ENCODE results near the gene NELFA. TPM values are rescaled to one million over a fixed set of nuclear protein-coding genes. Genes with fewer than 3 reads are reported as not detected.

Gene NELFA
- total and polyA plus RNA-seq, 2 of the 13 experiments (the other 11 are each of a cell fraction or from before 2014, with no cell fraction given), result 13.3 to 18.5 TPM

DNA sequence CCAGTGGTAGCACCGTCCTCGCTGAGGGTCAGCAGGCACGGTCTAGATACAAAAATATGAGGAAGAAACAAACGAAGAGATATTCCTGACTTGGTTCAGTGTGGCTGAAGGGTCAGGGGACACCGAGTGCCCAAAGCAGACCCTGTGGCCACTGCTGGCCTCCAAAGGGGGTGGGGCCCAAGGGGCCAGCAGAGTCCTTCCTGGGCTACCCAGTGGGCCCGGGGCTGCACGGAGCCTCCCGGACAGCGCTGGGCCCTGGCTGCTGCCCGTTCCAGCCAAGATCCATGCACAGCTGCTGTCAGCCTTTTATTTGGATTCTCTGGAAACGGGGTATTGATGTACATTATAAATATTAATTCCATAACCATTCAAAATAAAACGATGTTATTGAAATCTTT, 20.4 kb downstream of the NELFA start (continued):
- TF ChIP-seq, protein P1, sequence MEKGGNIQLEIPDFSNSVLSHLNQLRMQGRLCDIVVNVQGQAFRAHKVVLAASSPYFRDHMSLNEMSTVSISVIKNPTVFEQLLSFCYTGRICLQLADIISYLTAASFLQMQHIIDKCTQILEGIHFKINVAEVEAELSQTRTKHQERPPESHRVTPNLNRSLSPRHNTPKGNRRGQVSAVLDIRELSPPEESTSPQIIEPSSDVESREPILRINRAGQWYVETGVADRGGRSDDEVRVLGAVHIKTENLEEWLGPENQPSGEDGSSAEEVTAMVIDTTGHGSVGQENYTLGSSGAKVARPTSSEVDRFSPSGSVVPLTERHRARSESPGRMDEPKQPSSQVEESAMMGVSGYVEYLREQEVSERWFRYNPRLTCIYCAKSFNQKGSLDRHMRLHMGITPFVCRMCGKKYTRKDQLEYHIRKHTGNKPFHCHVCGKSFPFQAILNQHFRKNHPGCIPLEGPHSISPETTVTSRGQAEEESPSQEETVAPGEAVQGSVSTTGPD (CRISPR knock-in tag; IDR thresholded peaks at IDR 0.05), result no peak
- TF ChIP-seq ZFP91 (CRISPR knock-in tag; IDR thresholded peaks at IDR 0.05; ENCODE audit: borderline replicate concordance) (no peak), ZNF850 (CRISPR knock-in tag; conservative IDR thresholded peaks at IDR 0.05) (no peak), PRMT3 (CRISPR knock-in tag; IDR thresholded peaks at IDR 0.05; ENCODE audit: borderline replicate concordance, low read depth) (no peak), ZNF784 (CRISPR knock-in tag; IDR thresholded peaks at IDR 0.05; ENCODE audit: borderline replicate concordance) (no peak), CREB1 (IDR thresholded peaks at IDR 0.05) (no peak), CREB1 (CRISPR knock-in tag; IDR thresholded peaks at IDR 0.05) (no peak)

- no peaks in the 10 kb centered on the region for H3K9me3 ChIP-seq (ENCODE audit: low read length)
- H3K27ac ChIP-seq (ENCODE audit: extremely low read length, insufficient read depth, low read length), result no peak overlapping the region
- intact Hi-C loops (cut with micrococcal nuclease; ENCODE audit: unreplicated experiment) (no loop called here), in situ Hi-C loops (cut with HindIII; ENCODE audit: extremely low pct_ligation_motif_present, low pct_unique_long_range_greater_than_20kb) (no loop called here)
- no peak overlapping the region for H3K4me2 ChIP-seq (ENCODE audit: low read depth, low read length)
- WGBS (ENCODE audit: low lambda C conversion rate), result 96% methylated on average over 15 of the region's 26 CpGs
- ATAC-seq (no peak), FAIRE-seq (no peak), DNase-seq (ENCODE audit: low spot score) (no peak)
- 0 out of 2 replicates have a peak, but pooled peaks cover 2% of the 10 kb centered on the region for H4K20me1 ChIP-seq (ENCODE audit: insufficient read depth, low read length)
- ChIA-PET POLR2A (no interaction called here), CTCF (ENCODE audit: low intra/inter-chr PET ratio, low total read pairs) (no interaction called here)
- no peaks in the 10 kb centered on the region for H3K79me2 ChIP-seq (ENCODE audit: insufficient read depth, low read length)
- TF ChIP-seq ZNF737 (CRISPR knock-in tag; IDR thresholded peaks at IDR 0.05; ENCODE audit: borderline replicate concordance), result no peak
- no peak for TF ChIP-seq RFXAP (CRISPR knock-in tag; IDR thresholded peaks at IDR 0.05; ENCODE audit: borderline replicate concordance)
- TF ChIP-seq AGO2 (optimal IDR thresholded peaks at IDR 0.05; ENCODE audit: low read depth, low read length), result peak; percentile 45
- no peak for TF ChIP-seq THAP11 (CRISPR knock-in tag; IDR thresholded peaks at IDR 0.05)
- TF ChIP-seq KLF13 (CRISPR knock-in tag; IDR thresholded peaks at IDR 0.05), result no peak
- no peak for TF ChIP-seq HES4 (CRISPR knock-in tag; IDR thresholded peaks at IDR 0.05; ENCODE audit: borderline replicate concordance)
- TF ChIP-seq, protein P2, sequence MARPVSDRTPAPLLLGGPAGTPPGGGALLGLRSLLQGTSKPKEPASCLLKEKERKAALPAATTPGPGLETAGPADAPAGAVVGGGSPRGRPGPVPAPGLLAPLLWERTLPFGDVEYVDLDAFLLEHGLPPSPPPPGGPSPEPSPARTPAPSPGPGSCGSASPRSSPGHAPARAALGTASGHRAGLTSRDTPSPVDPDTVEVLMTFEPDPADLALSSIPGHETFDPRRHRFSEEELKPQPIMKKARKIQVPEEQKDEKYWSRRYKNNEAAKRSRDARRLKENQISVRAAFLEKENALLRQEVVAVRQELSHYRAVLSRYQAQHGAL (CRISPR knock-in tag; IDR thresholded peaks at IDR 0.05; ENCODE audit: not compliant biosample characterization), result no peak
- no peak for TF ChIP-seq PHF5A (CRISPR knock-in tag; IDR thresholded peaks at IDR 0.05; ENCODE audit: low read depth, unreplicated experiment)
- no peak overlapping the region for H2AFZ ChIP-seq (ENCODE audit: low read length)
- no peaks in the 10 kb centered on the region for H3K4me1 ChIP-seq (ENCODE audit: insufficient read depth, low read length)
- no peak overlapping the region for H3K9ac ChIP-seq (ENCODE audit: insufficient read depth, low read depth, low read length)
- BruUV-seq (replicated peaks), result no TSS peak
- H3K4me3 ChIP-seq (replicated peaks in 1 of 3; ENCODE audit: insufficient read depth in 1 of 3, low read depth in 2 of 3, low read length in 3 of 3), result no peak overlapping the region
- H3K27me3 ChIP-seq (ENCODE audit: control insufficient read depth in 1 of 2, insufficient read depth in 2 of 2, low read length in 2 of 2), result no peaks in the 10 kb centered on the region
- peaks cover 32 to 70% of the 10 kb centered on the region in 2 experiments for H3K36me3 ChIP-seq (replicated peaks in 1 of 2; ENCODE audit: control insufficient read depth in 1 of 2, insufficient read depth in 2 of 2, low read length in 2 of 2)
Measured at GRCh38 chr4:1987721-1988326, 20.9 kb downstream of the NELFA start.
